NCI-H2107 (cell line): Measurements from ENCODE around the gene MAP3K14.

Experiments
- DNase-seq: peaks from one replicate; lab custom pipeline; 2025; lab: John Stamatoyannopoulos, UW

Gene MAP3K14

DNA sequence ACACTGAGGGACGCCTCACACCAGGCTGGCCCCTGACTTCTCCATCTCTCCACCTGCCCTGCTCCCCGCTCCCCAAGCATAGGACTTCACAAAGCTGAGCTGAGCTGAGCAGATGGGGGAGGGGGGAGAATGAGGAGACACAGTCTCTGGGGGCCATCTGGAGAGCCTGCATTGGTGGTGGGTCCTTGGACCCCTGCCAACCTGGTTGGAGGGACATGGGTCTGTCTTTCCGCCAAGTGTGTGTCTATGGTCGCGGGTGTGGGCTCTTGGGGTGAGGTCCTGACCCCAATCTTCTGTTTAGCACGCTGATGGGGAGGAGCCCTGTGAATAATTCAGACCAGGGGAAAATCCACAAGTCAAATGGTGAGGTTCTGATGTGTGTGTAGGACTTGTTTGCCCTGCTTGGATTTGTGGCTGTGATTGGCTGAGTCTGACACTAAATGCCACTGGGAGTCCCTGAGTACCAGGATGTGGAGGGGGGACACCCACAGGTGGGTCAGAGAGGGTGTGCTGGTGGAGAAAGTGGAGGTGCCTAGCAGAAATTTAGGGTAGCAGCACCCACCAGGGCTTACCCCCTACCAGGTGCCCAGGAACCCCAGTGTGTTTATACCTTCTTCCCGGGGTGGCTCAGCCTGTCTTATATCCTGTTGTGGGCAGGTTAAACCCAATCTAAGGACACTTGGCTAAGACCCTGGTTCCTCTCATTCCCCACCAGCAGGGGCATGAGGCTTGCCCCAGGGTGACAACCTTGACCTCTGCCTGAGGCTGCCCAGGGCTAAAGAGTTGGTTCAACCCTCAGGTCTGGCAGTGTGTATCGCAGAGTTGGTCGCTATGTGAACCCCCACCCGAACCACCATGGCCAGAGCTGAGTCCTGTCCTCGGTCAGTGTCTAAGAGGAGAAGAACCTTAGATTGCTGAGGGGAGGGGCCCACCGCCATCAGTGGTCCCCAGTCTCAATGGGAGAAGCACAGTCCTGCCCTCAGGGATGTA is 93.0 kb downstream of the MAP3K14 start:
- DNase-seq: no peak

DNA sequence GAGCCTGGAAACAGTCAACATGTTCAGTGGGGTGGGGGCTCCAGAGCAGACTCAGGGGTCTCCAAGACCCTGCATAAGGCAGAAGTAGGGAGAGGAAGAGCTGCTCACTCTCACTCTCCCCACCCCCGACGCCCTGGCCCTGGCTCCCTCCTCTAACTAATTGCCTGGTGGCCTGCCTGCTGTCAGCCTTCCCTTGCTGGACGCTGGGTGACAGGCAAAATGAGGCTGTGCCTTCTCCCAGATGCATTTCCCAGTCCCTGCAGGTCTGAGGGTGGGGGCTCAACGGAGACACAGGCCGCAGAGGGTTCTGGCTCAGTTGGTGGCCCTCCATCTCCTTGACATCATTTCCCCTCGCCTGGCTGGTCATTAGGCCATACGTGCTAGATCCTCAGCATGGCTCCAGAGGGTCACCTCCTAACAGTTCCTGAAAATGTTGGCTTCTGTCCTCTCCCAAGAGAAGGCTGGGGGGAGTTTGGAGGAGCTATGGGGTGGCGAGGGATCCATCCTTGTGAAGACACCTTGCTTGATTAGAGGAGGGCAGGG is 93.8 kb downstream of the MAP3K14 start:
- no peak for DNase-seq

DNA sequence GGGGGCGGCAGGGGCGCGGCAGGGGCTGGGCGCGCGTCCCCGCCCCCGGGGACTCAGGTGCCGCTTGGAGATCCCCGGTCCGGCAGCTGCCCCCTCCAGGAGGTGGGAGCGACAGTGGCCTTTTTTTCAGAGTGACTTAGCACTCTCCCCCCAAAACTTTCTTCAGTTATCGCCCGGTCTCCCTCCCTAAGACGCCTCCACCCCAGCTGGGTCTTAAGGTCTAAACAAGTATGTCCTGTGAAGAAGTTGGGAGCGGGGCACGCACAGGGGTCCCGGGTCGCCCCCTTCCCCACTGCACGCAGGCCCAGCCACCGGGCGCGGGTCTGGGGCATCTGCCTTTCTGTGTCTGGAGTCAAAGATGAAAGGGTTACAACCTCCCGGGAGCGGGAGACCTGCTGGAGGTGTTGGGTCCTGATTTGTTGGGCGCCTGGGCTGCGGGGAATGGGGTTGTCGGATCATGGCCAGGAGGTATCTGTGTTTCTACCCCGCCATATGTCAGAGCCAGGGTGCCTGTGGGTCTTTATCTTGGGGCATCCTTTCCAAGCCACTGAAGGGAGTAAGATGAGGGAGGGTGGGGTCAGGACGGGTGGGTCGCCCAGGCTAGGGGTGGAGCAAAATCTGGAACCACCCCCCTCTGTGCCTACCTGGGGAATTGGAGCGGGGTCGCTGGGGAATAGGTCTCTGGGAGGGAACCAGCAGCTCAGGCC is 94.4 kb downstream of the MAP3K14 start:
- no peak for DNase-seq

DNA sequence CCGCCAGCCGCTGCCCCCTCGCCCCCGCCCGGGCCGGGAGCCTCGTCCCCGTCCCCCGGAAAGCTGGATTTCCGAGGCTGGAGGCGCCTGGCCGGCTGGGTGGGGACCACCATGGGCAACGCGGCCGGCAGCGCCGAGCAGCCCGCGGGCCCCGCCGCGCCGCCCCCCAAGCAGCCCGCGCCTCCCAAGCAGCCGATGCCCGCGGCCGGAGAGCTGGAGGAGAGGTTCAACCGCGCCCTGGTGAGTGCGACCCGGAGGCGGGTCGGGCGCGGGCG is 94.9 kb downstream of the MAP3K14 start:
- DNase-seq: no peak

DNA sequence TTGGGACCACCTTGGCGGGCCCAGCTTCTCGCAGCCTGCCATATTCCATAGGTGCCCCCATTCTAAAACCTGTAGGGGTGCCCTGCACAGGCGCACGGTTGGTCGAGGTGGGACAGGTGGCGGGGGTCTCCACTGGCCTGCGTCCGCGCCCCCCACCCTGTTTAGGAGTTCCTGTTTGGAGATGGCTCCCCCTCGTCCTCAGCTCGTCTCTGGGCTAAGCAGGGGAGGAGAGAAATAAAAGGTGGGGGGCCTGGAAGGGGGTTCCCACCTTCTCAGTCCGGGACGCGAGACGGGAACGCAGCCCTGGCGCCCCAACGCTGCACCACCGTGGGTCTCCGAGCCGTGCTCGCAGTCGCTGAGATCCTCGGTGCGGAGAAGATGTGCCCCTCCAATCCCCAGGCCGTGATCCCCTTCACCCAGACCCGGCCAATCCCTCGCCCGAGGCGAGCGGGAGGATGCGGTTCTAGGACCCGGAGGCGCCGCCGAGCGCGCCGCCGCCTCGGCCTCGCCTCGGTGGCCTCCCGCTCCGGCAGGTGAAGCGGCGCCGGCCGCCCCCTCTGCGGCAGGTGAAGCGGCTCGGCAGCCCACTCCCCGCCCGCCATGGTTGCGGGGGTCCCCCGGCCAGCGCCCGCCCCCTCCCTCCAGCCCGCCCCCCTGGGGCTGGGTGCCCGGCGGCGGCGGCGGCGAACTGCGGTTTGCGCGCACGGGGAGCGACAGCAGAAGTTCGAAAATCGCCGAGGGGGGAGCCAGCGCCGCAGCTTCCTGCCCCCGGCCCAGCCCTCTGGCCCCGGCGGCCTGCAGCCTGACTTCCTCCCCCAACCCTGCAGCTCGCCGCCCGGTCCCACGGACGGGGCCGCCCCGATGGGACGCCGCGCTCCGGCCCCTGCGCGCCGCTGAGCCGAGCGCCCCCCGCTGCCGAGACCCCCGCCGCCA is 95.5 kb downstream of the MAP3K14 start, which contains the start of gene FMNL1:
FMNL1 (plus strand) TSS at position 805 of the 933 bp plus-strand sequence. CDS start 240 bp downstream, outside the sequence.
- no peak for DNase-seq

DNA sequence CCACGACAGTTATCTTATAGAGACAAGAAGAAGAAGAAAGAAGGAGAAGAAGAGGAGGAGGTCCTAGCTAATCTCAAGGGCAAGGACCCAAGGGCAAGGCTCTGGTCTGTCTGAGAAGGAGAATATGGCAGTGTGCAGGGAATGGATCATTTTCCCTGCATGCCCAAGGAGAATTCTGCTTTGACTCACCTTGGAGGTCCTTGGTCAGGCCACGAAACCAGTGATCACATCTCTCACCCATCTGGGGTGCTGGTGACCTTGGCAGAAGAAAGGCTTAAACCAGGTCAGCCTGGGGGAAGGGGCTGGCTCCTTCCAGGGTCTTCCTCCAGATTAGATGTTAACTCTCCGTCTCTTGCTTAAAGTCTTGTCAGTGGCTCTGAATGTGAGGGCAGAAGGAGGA is 96.7 kb downstream of the MAP3K14 start:
- no peak for DNase-seq

DNA sequence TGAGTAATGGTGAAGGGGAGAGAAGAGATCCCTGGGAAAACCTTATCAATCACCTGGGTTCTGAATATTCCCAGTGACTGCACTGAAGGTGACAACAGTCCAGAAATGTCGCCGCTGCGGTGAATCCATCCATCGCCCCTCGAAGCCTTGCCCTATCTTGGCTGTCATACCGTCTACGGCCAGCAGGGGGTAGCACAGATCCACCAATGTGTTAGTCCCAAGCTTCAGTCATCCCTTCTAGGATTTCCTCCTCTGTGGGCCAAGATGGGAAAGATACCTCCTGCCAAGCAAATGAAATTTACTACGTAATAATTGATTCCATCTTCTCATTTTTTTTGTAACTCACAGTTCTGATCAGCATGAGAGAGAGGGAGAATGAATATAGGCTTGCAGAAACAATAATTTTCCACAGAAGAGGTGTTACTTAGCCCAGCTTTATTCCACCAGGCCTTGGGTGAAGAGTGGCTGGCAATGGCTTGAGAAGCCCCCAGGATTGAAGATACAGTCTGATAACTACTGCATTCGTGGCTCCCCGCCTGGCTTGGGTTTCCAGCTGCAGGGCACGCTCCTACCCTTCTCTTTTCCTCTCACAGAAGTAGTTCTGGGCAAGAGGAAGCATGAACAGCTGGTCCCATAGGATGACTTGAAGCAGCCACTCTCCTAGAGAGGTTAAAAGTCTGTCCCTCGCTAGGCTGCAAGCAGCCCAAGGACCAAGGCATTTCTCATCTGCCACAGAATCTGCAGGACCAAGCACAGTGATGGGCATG is 97.7 kb downstream of the MAP3K14 start:
- peak; percentile 76 for DNase-seq
